A549 (cell line): ENCODE measurements around the gene FBXL7. TPM values are rescaled to one million over a fixed set of nuclear protein-coding genes. Genes with fewer than 3 reads are reported as not detected.

Source experiments
- ATAC-seq, 2 experiments: fragments of 200-7000 bp in 1 of 2; fragments of >200 bp in 1 of 2; cut with Nextera tagmentation in 1 of 2; cut with Tn5 transposase in 1 of 2; 3 replicates each; pipeline versions ENCODE4 v1.8.0 to v1.9.1; 2018 to 2020; ENCODE audit warnings: mild to moderate bottlenecking in 1 of 2, moderate library complexity in 1 of 2
- CTCF ChIA-PET: fragments of 300-600 bp; sonication (Branson Sonifier 250); formaldehyde crosslinking; extraction: SDS; loops from one replicate; lab custom pipeline; 2021; ENCODE audit warnings: antibody characterized with exemption, inconsistent platforms; lab: Yijun Ruan, JAX
- POLR2A ChIA-PET: fragments of 350-600 bp; formaldehyde crosslinking; extraction: SDS; loops from one replicate; lab custom pipeline; 2021; ENCODE audit warnings: antibody characterized with exemption, inconsistent platforms; lab: Yijun Ruan, JAX
- DNase-seq, 2 experiments: peaks; one replicate each; pipeline versions ENCODE4 v3.0.0 to v3.0.0-alpha.2; 2011 to 2016; ENCODE audit warnings: low read depth in 1 of 2, low spot score in 1 of 2
- FAIRE-seq: peaks from 2 replicates; lab custom pipeline; 2011; peaks lifted over from hg19 to GRCh38; lab: Jason Lieb, UNC
- H3K27ac ChIP-seq, 2 experiments: fragments of >200 bp; sonication (Bioruptor Twin); formaldehyde crosslinking; 3 replicates each; pipeline ENCODE4 v1.5.1; 2016 to 2017
- H3K4me1 ChIP-seq: fragments of >200 bp; sonication (Bioruptor Twin); formaldehyde crosslinking; 3 replicates; pipeline ENCODE4 v1.6.1; 2016
- H3K4me2 ChIP-seq: fragments of >200 bp; sonication (Bioruptor Twin); formaldehyde crosslinking; 3 replicates; pipeline ENCODE4 v1.6.1; 2016
- H3K4me3 ChIP-seq: fragments of >200 bp; sonication (Bioruptor Twin); formaldehyde crosslinking; 3 replicates; pipeline ENCODE4 v1.5.1; 2016
- H3K9me3 ChIP-seq: fragments of >200 bp; sonication (Bioruptor Twin); formaldehyde crosslinking; 3 replicates; pipeline ENCODE4 v1.6.1; 2016
- ATOH8 ChIP-seq: fragments of 250-450 bp; sonication (Bioruptor Pico); IDR thresholded peaks from 2 replicates; pipeline ENCODE4 v1.5.0; 2020; ENCODE audit warnings: low read depth, mild to moderate bottlenecking, moderate library complexity
- BCL3 ChIP-seq: fragments of >200 bp; sonication (Bioruptor Twin); formaldehyde crosslinking; IDR thresholded peaks from 3 replicates; pipeline ENCODE4 v1.6.1; 2016
- BHLHE40 ChIP-seq: IDR thresholded peaks from 2 replicates; pipeline ENCODE4 v1.6.1; 2012; ENCODE audit warnings: low read depth, low read length, inconsistent platforms
- CBX8 ChIP-seq: fragments of 200-600 bp; sonication (generic); IDR thresholded peaks from 2 replicates; pipeline ENCODE4 v1.6.1; 2016
- CHD4 ChIP-seq: fragments of 200-600 bp; sonication (generic); IDR thresholded peaks from 2 replicates; pipeline ENCODE4 v1.6.1; 2016; ENCODE audit warnings: antibody characterized with exemption, mild to moderate bottlenecking, borderline replicate concordance
- EHMT2 ChIP-seq: fragments of 200-600 bp; sonication (generic); IDR thresholded peaks from 2 replicates; pipeline ENCODE4 v1.6.1; 2016; ENCODE audit warnings: antibody characterized with exemption, low read depth, mild to moderate bottlenecking, moderate library complexity
- ELK1 ChIP-seq: fragments of 150-350 bp; IDR thresholded peaks from 2 replicates; pipeline ENCODE4 v1.6.1; 2014; ENCODE audit warnings: low read depth, mild to moderate bottlenecking, low read length
- FOSB ChIP-seq: fragments of 250-450 bp; sonication (Bioruptor Pico); IDR thresholded peaks from 2 replicates; pipeline ENCODE4 v1.5.0; 2020; ENCODE audit warnings: mild to moderate bottlenecking, moderate library complexity
- FOSL2 ChIP-seq, 2 experiments: fragments of 450-650 bp in 1 of 2; fragments of >200 bp in 1 of 2; sonication (Bioruptor Twin) in 1 of 2; formaldehyde crosslinking; IDR thresholded peaks; 2 replicates each; pipeline versions ENCODE4 v1.5.0 to v1.6.1; 2016 to 2020; ENCODE audit warnings: mild to moderate bottlenecking in 1 of 2, moderate library complexity in 1 of 2
- FOXS1 ChIP-seq: fragments of 250-450 bp; sonication (Bioruptor Pico); IDR thresholded peaks from 2 replicates; pipeline ENCODE4 v1.5.0; 2020; ENCODE audit warnings: mild to moderate bottlenecking, moderate library complexity
- GATA3 ChIP-seq: IDR thresholded peaks from 2 replicates; pipeline ENCODE4 v1.6.1; 2012; ENCODE audit warnings: borderline replicate concordance
- JUN ChIP-seq, 2 experiments: fragments of >200 bp; sonication (Bioruptor Twin); formaldehyde crosslinking; IDR thresholded peaks; 2 replicates in 1 of 2; 3 replicates in 1 of 2; pipeline ENCODE4 v1.6.1; 2016 to 2017
- JUNB ChIP-seq: fragments of >200 bp; sonication (Bioruptor Twin); formaldehyde crosslinking; IDR thresholded peaks from 2 replicates; pipeline ENCODE4 v1.6.1; 2016
- KDM5A ChIP-seq: fragments of 200-600 bp; sonication (generic); IDR thresholded peaks from 2 replicates; pipeline ENCODE4 v1.6.1; 2016; ENCODE audit warnings: antibody characterized with exemption, mild to moderate bottlenecking
- MAZ ChIP-seq: fragments of 150-350 bp; IDR thresholded peaks from 2 replicates; pipeline ENCODE4 v1.6.1; 2014; ENCODE audit warnings: antibody characterized with exemption, low read depth, low read length, borderline replicate concordance
- NFE2L2 ChIP-seq: fragments of 150-350 bp; conservative IDR thresholded peaks from 2 replicates; pipeline ENCODE4 v1.6.1; 2014; ENCODE audit warnings: low read length
- NR3C1 ChIP-seq: fragments of >200 bp; sonication (Bioruptor Twin); formaldehyde crosslinking; IDR thresholded peaks from 3 replicates; pipeline ENCODE4 v1.6.1; 2017
- PHF8 ChIP-seq: fragments of 200-600 bp; sonication (generic); IDR thresholded peaks from 2 replicates; pipeline ENCODE4 v1.6.1; 2016; ENCODE audit warnings: low read depth, mild to moderate bottlenecking, antibody characterized with exemption, moderate library complexity, borderline replicate concordance
- RAD21 ChIP-seq, 2 experiments: fragments of >200 bp in 1 of 2; sonication (Bioruptor Twin) in 1 of 2; formaldehyde crosslinking in 1 of 2; IDR thresholded peaks in 1 of 2; conservative IDR thresholded peaks in 1 of 2; 2 replicates in 1 of 2; 3 replicates in 1 of 2; pipeline ENCODE4 v1.6.1; 2012 to 2018; ENCODE audit warnings: inconsistent platforms in 1 of 2
- RARB ChIP-seq: fragments of 250-450 bp; sonication (Bioruptor Pico); IDR thresholded peaks from 2 replicates; pipeline ENCODE4 v1.8.0; 2021; ENCODE audit warnings: mild to moderate bottlenecking, moderate library complexity
- ZC3H11A ChIP-seq: fragments of 450-650 bp; IDR thresholded peaks from 2 replicates; pipeline ENCODE4 v1.6.1; 2014; ENCODE audit warnings: antibody characterized with exemption, mild to moderate bottlenecking
- ZFP36 ChIP-seq: fragments of 450-650 bp; IDR thresholded peaks from 2 replicates; pipeline ENCODE4 v1.6.1; 2014; ENCODE audit warnings: borderline replicate concordance; ENCODE audit not compliant: partially characterized antibody
- ZSCAN20 ChIP-seq: fragments of 250-450 bp; sonication (Bioruptor Pico); IDR thresholded peaks from 2 replicates; pipeline ENCODE4 v1.8.0; 2022; ENCODE audit warnings: mild to moderate bottlenecking, moderate library complexity
- WGBS: methylation state at CpG from one replicate; pipeline ENCODE4 v1.1.6; 2017; ENCODE audit errors: missing lambda C conversion rate; 5-methylcytosine and 5-hydroxymethylcytosine counted together
- polyA plus RNA-seq, 4 experiments: library from polyadenylated mRNA; depleted of rRNA in 3 of 4; stranded (reverse); fragments of >200 nt; fragmentation: RNase III in 1 of 4; extraction: RNeasy Plus Mini Kit Qiagen cat#74134 plus additional on column Dnase treatment in 1 of 4; gene quantifications; 2 replicates in 3 of 4; 3 replicates in 1 of 4; pipeline ENCODE4 v1.2.3, GENCODE V29; 2011 to 2017

Gene FBXL7
- polyA plus RNA-seq, 2 of the 4 experiments (the other 2 are of a cell fraction), result 0.90 to 1.7 TPM

GRCh38 chr5:15577132-15577531, 77.2 kb downstream of the FBXL7 start:
- Histone ChIP-seq H3K27ac (no peak overlapping the region), H3K4me2 (no peak overlapping the region)
- POLR2A ChIA-PET, result no interaction called here
- WGBS, result 47% methylated on average over 10 of the region's 10 CpGs
- no peak for DNase-seq
- TF ChIP-seq BCL3, result no peak
- no peak for TF ChIP-seq EHMT2
- no peak for TF ChIP-seq ZC3H11A
- TF ChIP-seq, all 56 proteins: peak for 0
- FAIRE-seq (no peak), ATAC-seq (no peak)
- Histone ChIP-seq H3K4me1 (no peaks in the 10 kb centered on the region), H3K9me3 (no peaks in the 10 kb centered on the region), H3K4me3 (no peak overlapping the region)
- CTCF ChIA-PET, result interaction anchor here (0.9 kb wide), 1 partner anchor 20 kb away, joined by 4 read pairs; no protein-coding TSS in a partner anchor

GRCh38 chr5:15577831-15578230, 77.9 kb downstream of the FBXL7 start:
- Histone ChIP-seq H3K4me1 (no peaks in the 10 kb centered on the region), H3K27ac (no peak overlapping the region), H3K4me2 (no peak overlapping the region), H3K9me3 (no peaks in the 10 kb centered on the region), H3K4me3 (no peak overlapping the region)
- FAIRE-seq (no peak), ATAC-seq (no peak), DNase-seq (no peak)
- 7% methylated on average over 2 of the region's 2 CpGs for WGBS
- ChIA-PET POLR2A (no interaction called here), CTCF (interaction anchor here (0.9 kb wide), 1 partner anchor 20 kb away, joined by 4 read pairs; no protein-coding TSS in a partner anchor)
- TF ChIP-seq MAZ (no peak), ZSCAN20 (CRISPR knock-in tag) (no peak), FOSB (CRISPR knock-in tag) (no peak), GATA3 (no peak), ATOH8 (CRISPR knock-in tag) (no peak), ELK1 (no peak), RARB (no peak), NFE2L2 (no peak)

- ChIA-PET POLR2A (no interaction called here), CTCF (no interaction called here)
- FAIRE-seq (no peak), DNase-seq (no peak), ATAC-seq (no peak)
- no peak overlapping the region for H3K4me2 ChIP-seq
- H3K27ac ChIP-seq, result no peak overlapping the region
- peaks cover 1% of the 10 kb centered on the region; the same call in 2 of the 3 replicates for H3K9me3 ChIP-seq
- no peak for TF ChIP-seq JUN (IDR thresholded peaks at IDR 0.05)
- no peak for TF ChIP-seq RAD21 (conservative IDR thresholded peaks at IDR 0.05 in 1 of 2, IDR thresholded peaks at IDR 0.05 in 1 of 2)
- TF ChIP-seq PHF8, result no peak
- no peak for TF ChIP-seq KDM5A
- TF ChIP-seq FOSL2 (IDR thresholded peaks at IDR 0.05), result no peak
- no peak for TF ChIP-seq FOSL2 (CRISPR knock-in tag; IDR thresholded peaks at IDR 0.05)
- no peak for TF ChIP-seq JUNB
- TF ChIP-seq NR3C1, result no peak
- TF ChIP-seq FOXS1 (CRISPR knock-in tag), result no peak
- TF ChIP-seq CHD4, result no peak
- TF ChIP-seq EHMT2, result no peak
- no peak for TF ChIP-seq NFE2L2
- no peak for TF ChIP-seq ELK1
- no peak for TF ChIP-seq CBX8
- TF ChIP-seq ZC3H11A, result no peak
- no peak for TF ChIP-seq ATOH8 (CRISPR knock-in tag)
- TF ChIP-seq ZFP36, result no peak
- no peak for TF ChIP-seq BHLHE40
- no peaks in the 10 kb centered on the region for H3K4me1 ChIP-seq
- WGBS, result 22% methylated on average over 3 of the region's 3 CpGs
- no peak overlapping the region for H3K4me3 ChIP-seq
Measured at GRCh38 chr5:15579193-15579990, 79.4 kb downstream of the FBXL7 start.
